SU-DHL-6 (cell line): ENCODE results near the gene AQP12B.

Source experiments
- H2AFZ ChIP-seq: fragments of 200-600 bp; sonication (generic); 2 replicates; pipeline ENCODE4 v1.6.1; 2014; ENCODE audit warnings: low read depth, mild to moderate bottlenecking, moderate library complexity, mixed read lengths, antibody characterized with exemption, low read length; ENCODE audit not compliant: severe bottlenecking
- H3F3A ChIP-seq: fragments of 200-600 bp; shearing (Covaris generic); 2 replicates; pipeline ENCODE4 v1.6.0; 2016; ENCODE audit warnings: antibody characterized with exemption, mild to moderate bottlenecking; ENCODE audit not compliant: insufficient read depth
- H3K27ac ChIP-seq: fragments of 200-600 bp; sonication (generic); 2 replicates; pipeline ENCODE4 v1.5.1; 2016; ENCODE audit warnings: low read depth, mild to moderate bottlenecking, low read length, moderate library complexity, mixed read lengths
- H3K27me3 ChIP-seq: fragments of 200-600 bp; sonication (generic), shearing (Covaris generic); 2 replicates; pipeline ENCODE4 v1.6.0; 2014; ENCODE audit warnings: mild to moderate bottlenecking, low read length
- H3K36me3 ChIP-seq: fragments of 200-600 bp; sonication (generic); 2 replicates; pipeline ENCODE4 v1.6.1; 2014; ENCODE audit warnings: mild to moderate bottlenecking, low read length, mixed read lengths
- H3K4me2 ChIP-seq: fragments of 300-600, 200-600 bp; shearing (Covaris generic), sonication (generic); 2 replicates; pipeline ENCODE4 v1.6.0; 2014; ENCODE audit warnings: low read length, low read depth, mild to moderate bottlenecking; ENCODE audit not compliant: poor library complexity, severe bottlenecking
- H3K4me3 ChIP-seq: fragments of 200-600 bp; sonication (generic); 2 replicates; pipeline ENCODE4 v1.5.1; 2014; ENCODE audit warnings: antibody characterized with exemption, low read length, mild to moderate bottlenecking, mixed read lengths; ENCODE audit not compliant: insufficient read depth, poor library complexity, severe bottlenecking
- H3K79me2 ChIP-seq: fragments of 200-600 bp; sonication (generic); 2 replicates; pipeline ENCODE4 v1.6.1; 2014; ENCODE audit warnings: mild to moderate bottlenecking, low read length, moderate library complexity; ENCODE audit not compliant: insufficient read depth
- H3K9ac ChIP-seq: fragments of 200-600 bp; sonication (generic); 2 replicates; pipeline ENCODE4 v1.7.0; 2014; ENCODE audit warnings: mild to moderate bottlenecking, low read length
- H3K9me2 ChIP-seq: fragments of 200-600 bp; sonication (generic); replicated peaks from 2 replicates; pipeline ENCODE4 v1.6.1; 2014; ENCODE audit warnings: low read length; ENCODE audit not compliant: insufficient read depth
- H3K9me3 ChIP-seq: fragments of 200-600 bp; sonication (generic); 2 replicates; pipeline ENCODE4 v1.6.1; 2014; ENCODE audit warnings: low read length, mixed read lengths; ENCODE audit not compliant: insufficient read depth
- H4K20me1 ChIP-seq: fragments of 200-600 bp; sonication (generic); 2 replicates; pipeline ENCODE4 v1.6.1; 2014; ENCODE audit warnings: low read depth, mild to moderate bottlenecking, antibody characterized with exemption, low read length, moderate library complexity, mixed read lengths
- CTCF ChIP-seq: fragments of 200-600 bp; sonication (generic); IDR thresholded peaks from one replicate; pipeline ENCODE4 v1.5.1; 2017; ENCODE audit warnings: antibody characterized with exemption, mild to moderate bottlenecking, low read length, moderate library complexity; ENCODE audit not compliant: insufficient read depth, poor library complexity, severe bottlenecking
- EZH2phosphoT487 ChIP-seq: fragments of 200-600 bp; sonication (generic), shearing (Covaris generic); conservative IDR thresholded peaks from 2 replicates; pipeline ENCODE4 v1.6.1; 2018; ENCODE audit warnings: mild to moderate bottlenecking, antibody characterized with exemption, low read length, moderate library complexity, mixed read lengths

AQP12B gene

GRCh38 chr2:240670950-240671349 is 11.7 kb downstream of the AQP12B start:
- Histone ChIP-seq H3K36me3 (no peaks in the 10 kb centered on the region), H3K4me3 (no peak overlapping the region), H3K27ac (no peak overlapping the region), H4K20me1 (no peaks in the 10 kb centered on the region), H3K9me3 (no peaks in the 10 kb centered on the region), H2AFZ (no peak overlapping the region), H3F3A (no peaks in the 10 kb centered on the region), H3K79me2 (no peaks in the 10 kb centered on the region), H3K27me3 (no peaks in the 10 kb centered on the region), H3K4me2 (no peak overlapping the region), H3K9me2 (no peaks in the 10 kb centered on the region), H3K9ac (no peak overlapping the region)
- no peak for TF ChIP-seq CTCF
- TF ChIP-seq EZH2phosphoT487: no peak

GRCh38 chr2:240670402-240670801 is 12.3 kb downstream of the AQP12B start:
- H3K27me3 ChIP-seq: no peaks in the 10 kb centered on the region

GRCh38 chr2:240664622-240665021 is 18.1 kb downstream of the AQP12B start:
- no peaks in the 10 kb centered on the region for H3K36me3 ChIP-seq
- no peak overlapping the region for H3K9ac ChIP-seq
- no peaks in the 10 kb centered on the region for H3K79me2 ChIP-seq
- no peak overlapping the region for H2AFZ ChIP-seq
- H3K4me3 ChIP-seq: no peak overlapping the region
- no peaks in the 10 kb centered on the region for H4K20me1 ChIP-seq
- no peak overlapping the region for H3K27ac ChIP-seq
- no peaks in the 10 kb centered on the region for H3K9me2 ChIP-seq
- no peak for TF ChIP-seq CTCF
- H3K27me3 ChIP-seq: no peaks in the 10 kb centered on the region
- H3K9me3 ChIP-seq: no peaks in the 10 kb centered on the region
- no peak overlapping the region for H3K4me2 ChIP-seq
- H3F3A ChIP-seq: no peaks in the 10 kb centered on the region

More at GRCh38 chr2:240670402-240670801, 12.3 kb downstream of the AQP12B start:
- Histone ChIP-seq H3K9me2 (no peaks in the 10 kb centered on the region), H3K4me2 (no peak overlapping the region), H3K9ac (no peak overlapping the region), H3K9me3 (no peaks in the 10 kb centered on the region), H3K27ac (no peak overlapping the region), H3K36me3 (no peaks in the 10 kb centered on the region), H3K79me2 (no peaks in the 10 kb centered on the region), H4K20me1 (no peaks in the 10 kb centered on the region), H3K4me3 (no peak overlapping the region), H2AFZ (no peak overlapping the region), H3F3A (no peaks in the 10 kb centered on the region)
- no peak for TF ChIP-seq CTCF
- no peak for TF ChIP-seq EZH2phosphoT487
